T-helper 1 cell (primary cell): ENCODE measurements around the gene TEDC2.
"Not testable (repeated sequence)": the region's sequence is repeated elsewhere in the genome, so short reads cannot be mapped to it uniquely, and the experiment has no call there.

ENCODE experiments used
- DNase-seq, 5 donors: peaks; one replicate each; pipeline ENCODE4 v3.0.0-alpha.2; 2012 to 2020

TEDC2 gene

GRCh38 chr16:2437032-2437790, 22.7 kb upstream of the TEDC2 start:
- DNase-seq, result no peak

GRCh38 chr16:2438121-2438520, 21.8 kb upstream of the TEDC2 start:
- no peak for DNase-seq

GRCh38 chr16:2439598-2439997, 20.3 kb upstream of the TEDC2 start:
- no peak for DNase-seq

GRCh38 chr16:2441143-2441804, 18.6 kb upstream of the TEDC2 start:
- DNase-seq, result not testable (repeated sequence)

- no peak for DNase-seq
These were observed 16.4 kb upstream of the TEDC2 start for GRCh38 chr16:2443555-2443954.

- no peak for DNase-seq
These were observed 11.9 kb upstream of the TEDC2 start for GRCh38 chr16:2447920-2448583.

GRCh38 chr16:2449118-2449517, 10.8 kb upstream of the TEDC2 start:
- no peak for DNase-seq

GRCh38 chr16:2450535-2450934, 9.4 kb upstream of the TEDC2 start:
- DNase-seq, result no peak

- DNase-seq, result no peak
These were observed 8.9 kb upstream of the TEDC2 start for GRCh38 chr16:2450975-2451381.

- no peak for DNase-seq
These were observed 8.0 kb upstream of the TEDC2 start for GRCh38 chr16:2451851-2452320.

- DNase-seq, result no peak
These were observed 7.3 kb upstream of the TEDC2 start for GRCh38 chr16:2452650-2453049.

- no peak for DNase-seq
These were observed 4.6 kb upstream of the TEDC2 start for GRCh38 chr16:2455081-2455845.

GRCh38 chr16:2456551-2457153, 3.3 kb upstream of the TEDC2 start:
- no peak for DNase-seq

- DNase-seq, result no peak
These were observed 2.6 kb upstream of the TEDC2 start for GRCh38 chr16:2457267-2457666.

- DNase-seq, result no peak
These were observed 2.0 kb upstream of the TEDC2 start for GRCh38 chr16:2457946-2458345.

- DNase-seq, result no peak
These were observed 842 bp upstream of the TEDC2 start for GRCh38 chr16:2458887-2459646.

GRCh38 chr16:2460391-2460713, 443 bp downstream of the TEDC2 start:
- no peak for DNase-seq

GRCh38 chr16:2460916-2461315, 1.0 kb downstream of the TEDC2 start:
- DNase-seq, result no peak

- no peak for DNase-seq
These were observed 2.3 kb downstream of the TEDC2 start for GRCh38 chr16:2462031-2462866.

- DNase-seq, result no peak
These were observed 4.4 kb downstream of the TEDC2 start for GRCh38 chr16:2464333-2464732.
